Ovary (tissue), 3 donors: Measurements from ENCODE around the gene ADGRG1.

Experiments used
- POLR2A ChIP-seq: fragments of 450-650 bp; IDR thresholded peaks from one replicate; pipeline ENCODE4 v1.6.1; 2017; ENCODE audit warnings: antibody characterized with exemption, mild to moderate bottlenecking, moderate library complexity
- TF ChIP-seq, protein P1 (sequence below), 3 donors: fragments of 450-650 bp in 2 of 3; fragments of 200-600 bp in 1 of 3; IDR thresholded peaks; one replicate each; pipeline versions ENCODE4 v1.5.1 to v1.8.0; 2016 to 2022; ENCODE audit warnings: antibody characterized with exemption in 3 of 3, mild to moderate bottlenecking in 1 of 3
- donor health status: DM: no; HTN: no; CAD: no.

DNA sequence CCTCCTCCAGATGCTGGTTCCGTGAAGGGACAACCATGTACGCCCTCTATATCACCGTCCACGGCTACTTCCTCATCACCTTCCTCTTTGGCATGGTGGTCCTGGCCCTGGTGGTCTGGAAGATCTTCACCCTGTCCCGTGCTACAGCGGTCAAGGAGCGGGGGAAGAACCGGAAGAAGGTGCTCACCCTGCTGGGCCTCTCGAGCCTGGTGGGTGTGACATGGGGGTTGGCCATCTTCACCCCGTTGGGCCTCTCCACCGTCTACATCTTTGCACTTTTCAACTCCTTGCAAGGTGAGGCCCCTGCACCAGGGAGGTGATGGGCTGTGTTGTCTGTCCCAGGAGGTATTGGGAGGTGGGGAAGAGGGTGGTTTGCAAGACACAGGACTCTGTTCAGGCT lies 57.2 kb downstream of the ADGRG1 start:
- TF ChIP-seq, protein P1, sequence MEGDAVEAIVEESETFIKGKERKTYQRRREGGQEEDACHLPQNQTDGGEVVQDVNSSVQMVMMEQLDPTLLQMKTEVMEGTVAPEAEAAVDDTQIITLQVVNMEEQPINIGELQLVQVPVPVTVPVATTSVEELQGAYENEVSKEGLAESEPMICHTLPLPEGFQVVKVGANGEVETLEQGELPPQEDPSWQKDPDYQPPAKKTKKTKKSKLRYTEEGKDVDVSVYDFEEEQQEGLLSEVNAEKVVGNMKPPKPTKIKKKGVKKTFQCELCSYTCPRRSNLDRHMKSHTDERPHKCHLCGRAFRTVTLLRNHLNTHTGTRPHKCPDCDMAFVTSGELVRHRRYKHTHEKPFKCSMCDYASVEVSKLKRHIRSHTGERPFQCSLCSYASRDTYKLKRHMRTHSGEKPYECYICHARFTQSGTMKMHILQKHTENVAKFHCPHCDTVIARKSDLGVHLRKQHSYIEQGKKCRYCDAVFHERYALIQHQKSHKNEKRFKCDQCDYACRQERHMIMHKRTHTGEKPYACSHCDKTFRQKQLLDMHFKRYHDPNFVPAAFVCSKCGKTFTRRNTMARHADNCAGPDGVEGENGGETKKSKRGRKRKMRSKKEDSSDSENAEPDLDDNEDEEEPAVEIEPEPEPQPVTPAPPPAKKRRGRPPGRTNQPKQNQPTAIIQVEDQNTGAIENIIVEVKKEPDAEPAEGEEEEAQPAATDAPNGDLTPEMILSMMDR (IDR thresholded peaks at IDR 0.05): no peak
- TF ChIP-seq POLR2A: no peak
